GM19372 (cell line): Measurements from ENCODE around the gene MMP21.
A peak's percentile ranks its signal among the peaks of the same experiment; 100 is the strongest.

ENCODE experiments used
- ATAC-seq: cut with Tn5 transposase; IDR thresholded peaks from one replicate; pipeline ENCODE4 v1.9.1; 2021; ENCODE audit warnings: mild to moderate bottlenecking, low read depth, moderate library complexity; ENCODE audit not compliant: unreplicated experiment

Gene MMP21

GRCh38 chr10:125775491-125776106 is at the start of gene MMP21:
TSS of gene MMP21 (minus strand) at chr10:125775821. CDS start at chr10:125775821, 0 bp downstream.
- ATAC-seq = no peak

- ATAC-seq = no peak
Measured at GRCh38 chr10:125824736-125825135, 49.1 kb upstream of the MMP21 start.

- no peak for ATAC-seq
Measured at GRCh38 chr10:125823663-125824251, 48.1 kb upstream of the MMP21 start.

- ATAC-seq = peak; percentile 65
Measured at GRCh38 chr10:125822878-125823662, 47.4 kb upstream of the MMP21 start, which contains the start of the genes BCCIP and UROS. TSS of gene BCCIP (plus strand) at chr10:125823546. CDS start at chr10:125823558, 12 bp downstream. TSS of gene UROS (minus strand) at chr10:125823258. CDS start at chr10:125816499, 6,759 bp downstream.

GRCh38 chr10:125820701-125821100 is 45.1 kb upstream of the MMP21 start:
- peak; percentile 54 for ATAC-seq

GRCh38 chr10:125817337-125817946 is 41.8 kb upstream of the MMP21 start:
- no peak for ATAC-seq

- ATAC-seq = no peak
Measured at GRCh38 chr10:125816548-125816947, 40.9 kb upstream of the MMP21 start.

- no peak for ATAC-seq
Measured at GRCh38 chr10:125815764-125816163, 40.1 kb upstream of the MMP21 start.

GRCh38 chr10:125812128-125812750 is 36.6 kb upstream of the MMP21 start:
- ATAC-seq = no peak

- ATAC-seq = no peak
Measured at GRCh38 chr10:125811251-125811650, 35.6 kb upstream of the MMP21 start.

GRCh38 chr10:125808047-125808446 is 32.4 kb upstream of the MMP21 start:
- no peak for ATAC-seq

- ATAC-seq = no peak
Measured at GRCh38 chr10:125802739-125803138, 27.1 kb upstream of the MMP21 start.

- ATAC-seq = no peak
Measured at GRCh38 chr10:125802131-125802530, 26.5 kb upstream of the MMP21 start.

GRCh38 chr10:125801574-125801973 is 26.0 kb upstream of the MMP21 start:
- no peak for ATAC-seq

GRCh38 chr10:125799451-125800182 is 24.0 kb upstream of the MMP21 start:
- no peak for ATAC-seq

- no peak for ATAC-seq
Measured at GRCh38 chr10:125797994-125798662, 22.5 kb upstream of the MMP21 start.

GRCh38 chr10:125797424-125797823 is 21.8 kb upstream of the MMP21 start:
- no peak for ATAC-seq

GRCh38 chr10:125795637-125796190 is 20.1 kb upstream of the MMP21 start:
- no peak for ATAC-seq

- ATAC-seq = no peak
Measured at GRCh38 chr10:125795128-125795527, 19.5 kb upstream of the MMP21 start.
